ENCODE results near the gene RAET1L.

Gene RAET1L

DNA sequence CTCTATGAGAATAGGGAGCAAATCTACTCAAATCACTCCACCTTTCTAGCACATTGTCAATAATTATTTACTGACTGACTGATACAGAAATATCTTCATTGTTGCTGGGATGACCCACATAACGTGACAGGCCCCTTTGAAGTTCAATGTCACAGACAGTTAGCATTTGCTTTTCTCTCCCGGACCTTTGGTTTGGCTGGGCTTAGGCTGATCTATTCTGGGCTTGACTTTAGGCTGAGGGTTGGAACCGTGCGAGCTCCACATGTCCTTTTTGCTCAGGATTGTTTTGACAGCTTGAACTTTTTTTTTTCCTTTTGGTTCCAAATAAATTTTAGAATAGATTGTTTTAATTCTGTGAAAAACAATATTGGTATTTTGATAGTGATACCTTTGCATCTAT is 31.6 kb upstream of the RAET1L start:
- H3K9me3 Mint-ChIP-seq (ENCODE audit: low read depth), result no peaks in the 10 kb centered on the region
- no peaks in the 10 kb centered on the region for H3K36me3 Mint-ChIP-seq
- no peak overlapping the region for H3K4me3 Mint-ChIP-seq
- H3K27ac Mint-ChIP-seq, result no peak overlapping the region
- peaks cover 6% of the 10 kb centered on the region for H3K4me1 Mint-ChIP-seq (ENCODE audit: low read depth)
- peaks cover 37% of the 10 kb centered on the region for H3K27me3 Mint-ChIP-seq

GRCh38 chr6:150056156-150056555 is 30.8 kb upstream of the RAET1L start:
- no peak overlapping the region for H3K4me3 Mint-ChIP-seq
- peaks cover 40% of the 10 kb centered on the region for H3K27me3 Mint-ChIP-seq
- no peaks in the 10 kb centered on the region for H3K36me3 Mint-ChIP-seq
- no peaks in the 10 kb centered on the region for H3K9me3 Mint-ChIP-seq (ENCODE audit: low read depth)
- peaks cover 6% of the 10 kb centered on the region for H3K4me1 Mint-ChIP-seq (ENCODE audit: low read depth)
- H3K27ac Mint-ChIP-seq, result no peak overlapping the region

- Mint-ChIP-seq H3K9me3 (ENCODE audit: low read depth) (no peaks in the 10 kb centered on the region), H3K27ac (no peak overlapping the region), H3K27me3 (peaks cover 42% of the 10 kb centered on the region), H3K36me3 (no peaks in the 10 kb centered on the region), H3K4me3 (no peak overlapping the region), H3K4me1 (ENCODE audit: low read depth) (peaks cover 5% of the 10 kb centered on the region)
Measured at GRCh38 chr6:150055131-150055530, 29.8 kb upstream of the RAET1L start.

GRCh38 chr6:150053450-150053849 is 28.1 kb upstream of the RAET1L start:
- no peak overlapping the region for H3K27ac Mint-ChIP-seq
- no peaks in the 10 kb centered on the region for H3K36me3 Mint-ChIP-seq
- no peaks in the 10 kb centered on the region for H3K9me3 Mint-ChIP-seq (ENCODE audit: low read depth)
- H3K4me1 Mint-ChIP-seq (ENCODE audit: low read depth), result no peaks in the 10 kb centered on the region
- peaks cover 40% of the 10 kb centered on the region for H3K27me3 Mint-ChIP-seq
- no peak overlapping the region for H3K4me3 Mint-ChIP-seq

GRCh38 chr6:150050846-150051245 is 25.5 kb upstream of the RAET1L start:
- H3K27ac Mint-ChIP-seq, result no peak overlapping the region
- no peaks in the 10 kb centered on the region for H3K36me3 Mint-ChIP-seq
- peaks cover 5% of the 10 kb centered on the region for H3K4me1 Mint-ChIP-seq (ENCODE audit: low read depth)
- no peaks in the 10 kb centered on the region for H3K9me3 Mint-ChIP-seq (ENCODE audit: low read depth)
- H3K4me3 Mint-ChIP-seq, result no peak overlapping the region
- peaks cover 37% of the 10 kb centered on the region for H3K27me3 Mint-ChIP-seq

DNA sequence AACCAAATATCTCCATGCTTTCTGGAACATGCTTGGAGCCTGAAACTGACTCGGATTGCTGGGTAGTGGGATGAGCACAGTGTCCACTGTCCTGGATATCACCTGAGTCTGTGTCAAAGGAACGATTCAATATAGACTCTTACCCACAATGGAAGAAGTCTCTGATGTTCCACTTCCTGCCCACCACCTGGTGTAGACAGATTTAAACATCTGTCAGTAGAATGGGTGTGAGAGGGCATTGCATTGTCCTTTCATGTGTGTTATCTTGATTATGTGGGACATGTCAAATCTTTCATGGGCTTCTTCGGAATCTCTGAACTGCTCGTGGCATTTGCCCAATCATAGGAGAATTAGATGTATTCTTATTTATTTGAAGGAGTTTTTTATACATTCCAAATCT is 22.8 kb upstream of the RAET1L start:
- H3K9me3 Mint-ChIP-seq (ENCODE audit: low read depth), result no peaks in the 10 kb centered on the region
- H3K36me3 Mint-ChIP-seq, result no peaks in the 10 kb centered on the region
- no peak overlapping the region for H3K27ac Mint-ChIP-seq
- peaks cover 5% of the 10 kb centered on the region for H3K4me1 Mint-ChIP-seq (ENCODE audit: low read depth)
- no peak overlapping the region for H3K4me3 Mint-ChIP-seq
- peaks cover 21% of the 10 kb centered on the region for H3K27me3 Mint-ChIP-seq

GRCh38 chr6:150046943-150047342 is 21.6 kb upstream of the RAET1L start:
- H3K27ac Mint-ChIP-seq, result no peak overlapping the region
- H3K4me3 Mint-ChIP-seq, result no peak overlapping the region
- peaks cover 14% of the 10 kb centered on the region for H3K27me3 Mint-ChIP-seq
- H3K9me3 Mint-ChIP-seq (ENCODE audit: low read depth), result no peaks in the 10 kb centered on the region
- peaks cover 5% of the 10 kb centered on the region for H3K4me1 Mint-ChIP-seq (ENCODE audit: low read depth)
- no peaks in the 10 kb centered on the region for H3K36me3 Mint-ChIP-seq

- H3K36me3 Mint-ChIP-seq, result no peaks in the 10 kb centered on the region
Measured at GRCh38 chr6:150044621-150045145, 19.4 kb upstream of the RAET1L start.

DNA sequence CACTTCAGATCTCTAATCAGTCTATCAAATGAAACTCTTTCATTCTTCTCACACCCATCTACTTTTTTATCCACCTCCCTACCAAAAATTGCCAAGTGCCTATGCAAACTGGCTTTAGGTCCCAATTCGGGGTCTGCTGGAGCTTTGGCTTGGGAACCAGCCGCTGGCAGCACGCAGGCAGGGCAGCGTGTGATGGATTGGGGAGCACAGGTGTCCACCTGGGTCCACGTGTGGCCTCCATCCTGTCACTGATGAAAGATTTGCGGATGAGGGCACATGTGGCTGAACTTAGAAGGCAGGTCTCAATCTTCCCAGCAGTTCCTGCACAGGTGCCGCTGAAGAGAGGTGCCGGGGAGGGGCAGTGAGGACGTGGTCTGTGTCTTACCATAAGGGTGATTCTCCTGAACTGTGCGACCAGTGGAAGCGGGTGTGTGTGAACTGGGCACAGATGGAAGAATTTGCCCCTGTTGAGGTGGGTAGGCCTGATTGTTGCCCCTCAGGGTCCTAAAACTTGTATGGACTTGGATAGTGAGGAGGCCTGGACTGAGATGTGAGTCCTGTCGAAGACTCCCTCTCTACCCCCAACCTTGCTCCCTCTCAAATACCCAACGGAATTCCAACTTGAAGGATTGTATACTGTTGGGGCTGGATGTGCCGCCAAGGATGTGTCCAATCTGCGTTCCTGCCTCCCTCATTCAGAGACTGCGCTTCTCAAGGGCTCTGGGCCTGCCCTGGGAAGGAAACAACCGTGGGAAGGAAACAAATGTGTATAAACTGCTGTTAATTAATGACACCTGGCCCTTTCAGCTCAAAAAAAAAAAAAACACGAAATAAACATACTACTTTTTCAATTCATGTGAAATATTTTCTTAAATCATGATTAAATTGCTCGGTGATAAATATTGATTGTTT is 18.4 kb upstream of the RAET1L start:
- Mint-ChIP-seq H3K36me3 (no peaks in the 10 kb centered on the region), H3K27ac (no peak overlapping the region), H3K4me3 (no peak overlapping the region), H3K4me1 (ENCODE audit: low read depth) (peaks cover 5% of the 10 kb centered on the region), H3K9me3 (ENCODE audit: low read depth) (no peaks in the 10 kb centered on the region), H3K27me3 (peaks cover 26% of the 10 kb centered on the region)

More at GRCh38 chr6:150044621-150045145, 19.4 kb upstream of the RAET1L start:
- H3K4me1 Mint-ChIP-seq (ENCODE audit: low read depth), result peaks cover 5% of the 10 kb centered on the region
- H3K27ac Mint-ChIP-seq, result no peak overlapping the region
- H3K9me3 Mint-ChIP-seq (ENCODE audit: low read depth), result no peaks in the 10 kb centered on the region
- no peak overlapping the region for H3K4me3 Mint-ChIP-seq
- peaks cover 20% of the 10 kb centered on the region for H3K27me3 Mint-ChIP-seq

DNA sequence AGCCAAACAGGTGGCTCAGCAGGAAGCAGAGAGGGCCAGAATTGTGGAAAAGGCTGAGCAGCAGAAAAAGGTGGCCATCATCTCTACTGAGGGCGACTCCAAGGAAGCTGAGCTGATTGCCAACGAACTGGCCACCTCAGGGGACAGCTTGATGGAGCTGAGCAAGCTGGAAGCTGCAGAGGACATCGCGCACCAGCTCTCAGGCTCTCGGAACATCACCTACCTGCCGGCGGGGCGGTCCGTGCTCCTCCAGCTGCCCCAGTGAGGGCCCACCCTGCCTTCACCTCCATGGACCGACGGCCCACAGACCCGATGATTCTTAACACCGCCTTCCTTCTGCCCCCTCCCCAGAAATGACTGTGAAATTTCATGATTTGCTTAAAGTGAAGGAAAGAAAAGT is 17.8 kb upstream of the RAET1L start:
- H3K27ac Mint-ChIP-seq, result no peak overlapping the region
- peaks cover 4% of the 10 kb centered on the region for H3K4me1 Mint-ChIP-seq (ENCODE audit: low read depth)
- H3K9me3 Mint-ChIP-seq (ENCODE audit: low read depth), result no peaks in the 10 kb centered on the region
- no peak overlapping the region for H3K4me3 Mint-ChIP-seq
- H3K27me3 Mint-ChIP-seq, result peaks cover 29% of the 10 kb centered on the region
- H3K36me3 Mint-ChIP-seq, result no peaks in the 10 kb centered on the region

DNA sequence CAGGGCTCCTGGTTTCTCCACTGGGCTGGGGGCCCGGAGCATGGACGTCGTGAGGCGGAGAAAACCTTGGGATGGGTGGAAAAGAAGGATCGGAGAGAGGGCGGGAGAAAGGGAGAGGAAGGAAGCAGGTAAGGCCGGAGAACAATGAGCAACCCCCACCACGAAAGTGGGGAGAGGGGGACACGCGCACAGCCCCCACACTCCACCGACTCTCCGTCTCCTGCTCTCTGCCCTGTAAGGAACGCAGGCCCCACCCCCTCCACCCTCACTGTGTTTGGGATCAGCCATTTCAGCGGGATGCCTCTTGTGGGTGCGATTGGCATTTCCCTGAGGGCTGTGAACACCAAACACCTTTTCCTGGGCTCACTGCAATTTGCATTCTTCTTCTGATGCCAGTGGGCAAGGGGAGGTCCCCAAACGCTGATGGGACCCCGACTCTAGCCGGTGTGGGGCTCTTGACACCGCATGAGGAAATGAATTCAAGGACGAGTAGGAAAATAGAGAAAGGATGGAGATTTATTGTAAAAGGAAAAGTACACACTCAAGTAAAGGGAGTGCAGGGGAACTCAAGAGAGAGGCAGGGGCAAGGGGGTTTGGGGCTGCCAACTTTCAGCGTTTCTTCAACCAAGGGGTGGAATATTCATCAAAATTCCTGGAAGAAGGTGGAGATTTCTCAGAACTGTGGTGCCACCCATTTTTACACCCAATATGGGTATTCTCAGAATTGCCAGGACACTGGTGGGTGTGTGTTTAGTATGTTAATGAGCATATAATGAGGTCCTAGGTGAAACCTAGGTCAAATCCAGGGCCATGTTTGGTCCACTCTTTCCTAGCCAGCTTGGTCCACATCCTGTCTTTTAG is 13.1 kb upstream of the RAET1L start:
- Mint-ChIP-seq H3K4me3 (peak overlapping the region; percentile 30), H3K27ac (no peak overlapping the region), H3K9me3 (ENCODE audit: low read depth) (no peaks in the 10 kb centered on the region), H3K27me3 (peaks cover 41% of the 10 kb centered on the region), H3K4me1 (ENCODE audit: low read depth) (peaks cover 10% of the 10 kb centered on the region), H3K36me3 (no peaks in the 10 kb centered on the region)

DNA sequence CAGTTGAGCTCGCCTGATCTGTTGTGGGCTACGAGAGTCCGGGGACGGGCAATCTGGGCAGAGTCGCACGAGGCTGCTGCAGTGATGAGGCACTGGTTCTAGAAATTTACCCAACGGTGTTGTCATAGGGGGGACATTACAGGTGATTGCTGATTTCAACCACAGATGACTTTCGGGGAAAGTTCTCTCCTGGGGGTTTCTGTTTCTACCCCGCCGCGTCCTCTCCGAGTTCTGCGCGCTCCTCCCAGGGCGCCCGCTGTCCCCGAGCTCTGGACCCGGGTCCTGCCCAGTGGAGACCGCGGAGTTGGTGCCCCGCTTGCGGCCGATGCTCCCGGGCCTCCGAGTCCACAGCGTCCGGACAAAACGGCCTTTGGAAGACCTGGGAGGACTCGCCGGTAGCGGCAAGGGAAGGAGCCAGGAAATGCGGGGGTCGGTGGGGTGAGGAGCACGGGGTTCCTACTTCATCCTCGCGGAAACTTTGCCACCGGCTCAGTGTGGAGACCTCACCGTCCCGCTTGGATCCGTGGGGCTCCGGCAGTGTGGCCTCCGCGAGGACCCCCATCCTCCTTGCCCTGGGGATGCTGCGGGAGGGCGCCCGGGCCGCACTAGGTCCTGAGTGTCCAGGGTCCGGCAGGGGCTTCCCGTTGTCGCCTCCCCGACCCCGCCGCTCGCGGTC is 12.3 kb upstream of the RAET1L start:
- no peaks in the 10 kb centered on the region for H3K9me3 Mint-ChIP-seq (ENCODE audit: low read depth)
- H3K4me3 Mint-ChIP-seq, result peak overlapping the region; percentile 78
- no peak overlapping the region for H3K27ac Mint-ChIP-seq
- peaks cover 47% of the 10 kb centered on the region for H3K27me3 Mint-ChIP-seq
- H3K36me3 Mint-ChIP-seq, result no peaks in the 10 kb centered on the region
- peaks cover 10% of the 10 kb centered on the region for H3K4me1 Mint-ChIP-seq (ENCODE audit: low read depth)

- H3K4me3 Mint-ChIP-seq, result no peak overlapping the region
- no peaks in the 10 kb centered on the region for H3K9me3 Mint-ChIP-seq (ENCODE audit: low read depth)
- no peak overlapping the region for H3K27ac Mint-ChIP-seq
- peaks cover 36% of the 10 kb centered on the region for H3K27me3 Mint-ChIP-seq
- no peaks in the 10 kb centered on the region for H3K36me3 Mint-ChIP-seq
- H3K4me1 Mint-ChIP-seq (ENCODE audit: low read depth), result peaks cover 10% of the 10 kb centered on the region
Measured at GRCh38 chr6:150036081-150036480, 10.7 kb upstream of the RAET1L start.

DNA sequence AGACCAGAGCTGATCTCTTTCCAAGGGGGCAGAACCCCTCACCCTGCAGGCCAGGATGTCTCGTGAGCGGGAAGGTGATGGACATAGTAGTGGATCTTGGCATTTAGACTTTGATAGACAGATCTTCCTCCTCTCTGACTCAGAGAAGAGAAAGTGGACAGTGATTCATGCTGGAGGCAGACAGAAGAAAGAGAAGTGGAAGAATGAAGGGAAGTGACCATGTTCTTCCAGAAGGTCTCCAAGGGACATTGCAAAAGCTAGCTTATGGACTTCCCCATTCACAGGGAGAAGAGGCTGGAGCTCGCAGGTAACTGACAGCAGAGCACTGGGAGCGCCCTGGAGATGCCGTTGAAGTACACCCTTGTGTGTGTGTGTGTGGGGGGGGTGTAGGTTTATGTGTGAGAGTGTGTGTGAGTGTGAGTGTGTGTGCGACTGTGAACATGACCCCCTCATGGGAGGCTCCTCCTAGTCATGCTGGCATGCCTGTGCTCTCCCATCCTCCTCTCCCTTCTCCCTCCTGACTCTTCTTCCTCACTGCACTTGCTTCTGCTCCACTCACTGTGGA is 8.0 kb upstream of the RAET1L start:
- H3K27me3 Mint-ChIP-seq, result peaks cover 23% of the 10 kb centered on the region
- no peaks in the 10 kb centered on the region for H3K9me3 Mint-ChIP-seq (ENCODE audit: low read depth)
- no peaks in the 10 kb centered on the region for H3K36me3 Mint-ChIP-seq
- no peak overlapping the region for H3K4me3 Mint-ChIP-seq
- H3K4me1 Mint-ChIP-seq (ENCODE audit: low read depth), result peaks cover 10% of the 10 kb centered on the region
- no peak overlapping the region for H3K27ac Mint-ChIP-seq
